ENCODE measurements around the gene SLC38A10.

GRCh38 chr17:81328978-81329926, 34.1 kb upstream of the SLC38A10 start:
- no peak for TF ChIP-seq CTCF (conservative IDR thresholded peaks at IDR 0.05; ENCODE audit: low read length)
- no peak for TF ChIP-seq EZH2phosphoT487 (IDR thresholded peaks at IDR 0.05; ENCODE audit: borderline replicate concordance, low read depth, low read length)

Measured in OCI-LY7 (cell line).